Brain microvascular endothelial cell (primary cell): ENCODE results near the gene C5orf58.

Experiments used
- DNase-seq: peaks from one replicate; pipeline ENCODE4 v3.0.0-alpha.2; 2020
- H3K27ac ChIP-seq: fragments of 250-450 bp; sonication (Bioruptor Pico); 2 replicates; pipeline ENCODE4 v1.5.1; 2020; ENCODE audit warnings: mild to moderate bottlenecking, moderate library complexity
- H3K27me3 ChIP-seq: fragments of 250-450 bp; sonication (Bioruptor Pico); replicated peaks from 2 replicates; pipeline ENCODE4 v1.5.1; 2020; ENCODE audit warnings: mild to moderate bottlenecking
- H3K36me3 ChIP-seq: fragments of 250-450 bp; sonication (Bioruptor Pico); replicated peaks from 2 replicates; pipeline ENCODE4 v1.5.1; 2020; ENCODE audit warnings: mild to moderate bottlenecking
- H3K4me3 ChIP-seq: 2 replicates; pipeline ENCODE4 v1.5.1; 2011; ENCODE audit warnings: low read depth, mild to moderate bottlenecking, control low read depth, low read length, moderate library complexity
- in situ Hi-C: cut with HindIII; loops from 2 replicates; pipeline ENCODE4 v1.10.0; 2017; ENCODE audit warnings: low sequenced_read_pairs, low pct_ligation_motif_present
- TF ChIP-seq, protein P1 (sequence below): IDR thresholded peaks from 2 replicates; pipeline ENCODE4 v1.5.1; 2011; ENCODE audit warnings: low read depth, mild to moderate bottlenecking, moderate library complexity, low read length, control low read depth, inconsistent platforms; ENCODE audit errors: missing control alignments

Gene C5orf58

DNA sequence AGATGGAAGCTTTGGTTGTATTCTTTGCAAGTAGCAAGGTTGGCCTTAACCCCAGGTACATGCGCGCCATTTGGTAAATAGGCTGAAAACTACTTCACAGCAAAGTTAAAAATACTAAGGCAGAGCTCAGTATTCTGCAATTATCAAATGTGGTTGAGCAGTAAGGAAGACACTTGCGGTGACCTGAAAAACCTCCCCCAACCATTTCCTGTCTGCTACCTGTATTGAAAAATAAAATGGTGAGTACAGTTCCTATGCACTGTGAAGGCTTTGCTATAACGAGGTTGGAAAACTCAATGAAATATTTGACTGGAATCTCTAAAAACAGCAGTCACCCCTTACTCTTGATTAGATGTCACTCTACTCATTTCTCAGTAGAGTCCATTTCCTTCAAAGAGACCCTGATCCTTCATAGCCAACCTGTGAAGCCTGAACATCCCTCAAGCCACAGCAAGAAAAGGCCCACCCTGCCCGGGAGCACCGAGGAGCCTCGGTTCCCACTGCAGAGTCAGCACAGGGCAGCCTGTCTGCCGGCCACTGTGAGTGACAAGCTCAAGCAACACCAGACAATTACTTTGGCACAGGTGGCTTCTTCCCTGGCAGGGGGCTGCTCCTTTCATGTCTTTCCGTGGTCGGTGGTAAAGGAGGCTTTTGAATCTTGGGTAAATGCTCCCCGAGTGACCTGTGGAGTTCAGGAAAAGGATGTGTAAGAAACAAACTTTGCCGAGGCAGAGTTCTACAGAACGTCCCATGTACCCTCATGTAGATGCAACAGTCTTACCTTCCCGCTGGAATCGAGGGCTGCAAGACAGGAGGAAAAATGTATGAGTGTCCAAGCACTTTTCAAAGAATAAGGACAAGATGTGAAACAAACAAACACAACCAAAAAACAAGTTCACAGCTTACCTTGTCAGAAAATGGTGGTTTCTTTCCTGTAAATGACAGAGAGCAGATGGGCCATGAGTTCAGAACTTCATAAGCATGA is 29.6 kb downstream of the C5orf58 start:
- DNase-seq, result no peak
- Histone ChIP-seq H3K36me3 (no peaks in the 10 kb centered on the region), H3K27ac (no peak overlapping the region), H3K4me3 (no peak overlapping the region), H3K27me3 (peaks cover 15% of the 10 kb centered on the region)
- TF ChIP-seq, protein P1, sequence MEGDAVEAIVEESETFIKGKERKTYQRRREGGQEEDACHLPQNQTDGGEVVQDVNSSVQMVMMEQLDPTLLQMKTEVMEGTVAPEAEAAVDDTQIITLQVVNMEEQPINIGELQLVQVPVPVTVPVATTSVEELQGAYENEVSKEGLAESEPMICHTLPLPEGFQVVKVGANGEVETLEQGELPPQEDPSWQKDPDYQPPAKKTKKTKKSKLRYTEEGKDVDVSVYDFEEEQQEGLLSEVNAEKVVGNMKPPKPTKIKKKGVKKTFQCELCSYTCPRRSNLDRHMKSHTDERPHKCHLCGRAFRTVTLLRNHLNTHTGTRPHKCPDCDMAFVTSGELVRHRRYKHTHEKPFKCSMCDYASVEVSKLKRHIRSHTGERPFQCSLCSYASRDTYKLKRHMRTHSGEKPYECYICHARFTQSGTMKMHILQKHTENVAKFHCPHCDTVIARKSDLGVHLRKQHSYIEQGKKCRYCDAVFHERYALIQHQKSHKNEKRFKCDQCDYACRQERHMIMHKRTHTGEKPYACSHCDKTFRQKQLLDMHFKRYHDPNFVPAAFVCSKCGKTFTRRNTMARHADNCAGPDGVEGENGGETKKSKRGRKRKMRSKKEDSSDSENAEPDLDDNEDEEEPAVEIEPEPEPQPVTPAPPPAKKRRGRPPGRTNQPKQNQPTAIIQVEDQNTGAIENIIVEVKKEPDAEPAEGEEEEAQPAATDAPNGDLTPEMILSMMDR, result no peak
- in situ Hi-C loops, result no loop called here

DNA sequence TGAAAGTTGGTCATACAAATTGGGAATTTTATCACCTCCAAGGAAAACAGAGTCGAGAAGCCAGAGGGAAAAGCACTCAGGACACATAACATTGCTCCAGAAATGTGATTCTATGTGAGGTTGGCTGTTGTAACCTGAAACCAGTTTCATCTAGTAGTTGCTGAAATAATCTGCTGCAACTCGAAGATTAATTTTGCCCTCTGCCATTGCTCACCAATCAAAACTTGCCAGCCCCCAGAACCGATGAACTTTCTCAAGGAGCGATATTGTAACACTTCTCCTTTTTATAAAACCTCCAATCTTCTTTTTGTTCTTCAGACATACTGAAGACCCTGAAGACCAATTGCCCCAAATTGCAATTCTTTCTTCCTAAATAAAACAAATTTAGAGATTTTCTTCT is 31.1 kb downstream of the C5orf58 start:
- Histone ChIP-seq H3K27ac (no peak overlapping the region), H3K36me3 (no peaks in the 10 kb centered on the region), H3K27me3 (peaks cover 15% of the 10 kb centered on the region), H3K4me3 (no peak overlapping the region)
- in situ Hi-C loops, result no loop called here
- no peak for DNase-seq
- TF ChIP-seq, protein P1, result no peak

DNA sequence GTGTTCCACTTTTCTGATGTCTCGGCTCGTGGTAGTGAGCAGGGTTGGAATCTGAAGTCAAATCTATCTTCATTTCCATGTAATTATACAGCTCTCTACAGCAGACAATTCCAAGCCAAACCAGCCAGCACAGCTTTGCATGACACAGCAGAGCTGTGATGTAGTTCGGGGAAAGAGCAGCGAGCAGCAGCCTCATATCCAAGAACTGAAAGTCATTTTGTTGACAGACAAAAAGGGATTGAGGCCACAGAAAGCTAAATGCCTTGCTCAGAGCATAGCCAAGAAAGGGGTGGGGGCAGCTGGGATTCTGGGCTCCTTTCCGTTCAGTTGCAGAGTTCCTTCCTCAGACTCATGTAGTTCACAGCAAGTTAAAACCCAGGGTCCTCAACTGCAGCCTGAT is 32.7 kb downstream of the C5orf58 start:
- in situ Hi-C loops, result no loop called here
- TF ChIP-seq, protein P1, result no peak
- Histone ChIP-seq H3K27ac (no peak overlapping the region), H3K4me3 (no peak overlapping the region), H3K27me3 (peaks cover 15% of the 10 kb centered on the region), H3K36me3 (no peaks in the 10 kb centered on the region)
- no peak for DNase-seq

DNA sequence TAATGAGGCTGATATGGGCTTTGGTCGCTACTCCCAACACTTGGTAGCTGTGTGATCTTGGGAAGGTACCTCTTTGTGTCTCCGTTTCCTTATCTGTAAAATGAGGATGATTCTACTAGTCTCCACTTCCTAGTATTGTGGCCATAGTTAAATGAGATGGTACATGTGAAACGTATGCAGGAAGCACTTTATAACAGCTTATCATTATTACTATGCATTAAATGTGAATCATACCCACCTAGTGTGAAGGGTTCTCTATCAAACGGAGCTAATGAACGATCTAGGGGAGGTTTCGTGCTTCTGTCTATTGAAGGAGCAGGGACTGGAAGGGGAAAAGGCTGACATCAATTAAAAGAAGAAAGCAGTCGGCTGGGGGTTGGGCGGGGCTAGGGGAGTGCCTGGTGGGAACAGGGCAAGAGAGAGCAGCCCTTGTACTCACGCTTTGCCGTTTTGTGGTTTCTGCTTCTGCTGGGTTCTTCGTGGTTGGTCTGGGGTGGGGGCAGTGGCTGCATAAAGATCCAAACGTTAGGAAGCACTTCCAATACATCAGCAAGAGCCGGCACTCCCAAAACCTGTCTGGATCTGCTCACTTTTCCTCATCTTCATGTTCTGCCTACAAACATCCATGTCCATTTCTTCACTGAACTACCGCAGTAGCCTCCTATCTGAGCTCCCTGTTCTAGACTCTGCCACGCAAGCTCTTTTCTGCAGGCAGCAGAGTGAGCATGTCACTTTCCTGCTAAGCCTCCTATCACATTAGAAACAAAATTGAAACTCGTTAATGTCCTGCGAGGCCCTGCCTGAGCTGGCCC is 34.0 kb downstream of the C5orf58 start:
- in situ Hi-C loops, result no loop called here
- TF ChIP-seq, protein P1, result no peak
- H3K27me3 ChIP-seq, result peaks cover 15% of the 10 kb centered on the region
- no peak overlapping the region for H3K27ac ChIP-seq
- H3K36me3 ChIP-seq, result no peaks in the 10 kb centered on the region
- no peak for DNase-seq
- no peak overlapping the region for H3K4me3 ChIP-seq

DNA sequence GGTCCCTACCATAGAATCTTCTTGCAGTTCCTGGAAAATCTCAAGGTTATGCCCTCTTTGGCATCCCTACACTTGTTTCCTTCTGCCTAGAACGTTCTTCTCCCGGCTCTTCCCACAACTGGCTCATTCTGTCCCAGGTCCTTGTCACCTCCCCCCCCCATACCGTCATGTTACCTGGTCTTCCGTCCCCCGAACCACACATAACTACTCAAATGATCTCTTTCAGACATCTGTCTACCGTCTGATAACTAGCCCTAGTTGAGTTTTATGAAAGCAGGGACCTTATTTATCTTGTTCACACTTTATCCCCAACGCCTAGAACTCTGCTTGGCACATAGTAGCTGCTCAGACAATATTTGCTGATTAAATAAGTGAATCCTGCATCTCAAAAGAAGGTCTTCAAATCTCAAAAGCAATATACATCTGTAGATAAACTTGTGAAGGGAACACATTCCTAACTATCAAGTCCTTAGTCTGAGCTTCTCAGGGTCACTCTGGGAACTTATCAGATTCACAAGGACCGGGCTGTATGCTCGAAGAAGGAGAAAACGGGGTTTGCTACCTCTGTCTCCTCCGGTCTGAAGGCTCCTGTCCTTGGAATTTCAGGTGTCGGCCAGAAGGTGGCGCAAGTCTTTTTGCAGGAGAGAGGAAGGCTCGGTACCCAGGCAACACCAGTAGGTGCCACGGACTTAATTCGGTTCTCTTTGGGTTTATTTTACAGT is 34.8 kb downstream of the C5orf58 start:
- peak; percentile 69 for DNase-seq
- in situ Hi-C loops, result no loop called here
- Histone ChIP-seq H3K27ac (no peak overlapping the region), H3K4me3 (no peak overlapping the region), H3K36me3 (no peaks in the 10 kb centered on the region), H3K27me3 (peaks cover 15% of the 10 kb centered on the region)
- TF ChIP-seq, protein P1, result peak; percentile 95
